CD8-positive, alpha-beta memory T cell (primary cell): ENCODE results near the gene MCHR2. TPM values are rescaled to one million over a fixed set of nuclear protein-coding genes. Genes with fewer than 3 reads are reported as not detected.

Experiments
- CTCF ChIA-PET: fragments of 350-600 bp; sonication (Branson Sonifier 250); formaldehyde crosslinking; loops from one replicate; lab custom pipeline; 2021; ENCODE audit warnings: antibody characterized with exemption; lab: Charles Lee
- POLR2A ChIA-PET: fragments of 350-600 bp; sonication (Branson Sonifier 250); formaldehyde crosslinking; loops from one replicate; lab custom pipeline; 2021; ENCODE audit warnings: antibody characterized with exemption; lab: Charles Lee
- DNase-seq, 5 donors: peaks; one replicate each; pipeline versions ENCODE4 v3.0.0 to v3.0.0-alpha.2; 2020 to 2022; ENCODE audit warnings: mixed read lengths in 1 of 5
- H3K27ac ChIP-seq: one replicate; pipeline ENCODE4 v1.7.0; 2013; ENCODE audit warnings: low read depth, mild to moderate bottlenecking, low read length, moderate library complexity
- H3K27me3 ChIP-seq: 2 replicates; pipeline ENCODE4 v1.7.0; 2013; ENCODE audit warnings: low read length, mild to moderate bottlenecking; ENCODE audit not compliant: insufficient read depth, poor library complexity, severe bottlenecking
- H3K36me3 ChIP-seq: 2 replicates; pipeline ENCODE4 v1.7.0; 2013; ENCODE audit warnings: mild to moderate bottlenecking, low read length, moderate library complexity; ENCODE audit not compliant: insufficient read depth
- H3K4me1 ChIP-seq: 2 replicates; pipeline ENCODE4 v1.7.0; 2013; ENCODE audit warnings: mild to moderate bottlenecking, low read length, moderate library complexity; ENCODE audit not compliant: insufficient read depth
- H3K4me3 ChIP-seq: 2 replicates; pipeline ENCODE4 v1.7.0; 2013; ENCODE audit warnings: mild to moderate bottlenecking, low read length
- H3K9me3 ChIP-seq: 2 replicates; pipeline ENCODE4 v1.7.0; 2013; ENCODE audit warnings: mild to moderate bottlenecking, low read length
- H3K27ac Mint-ChIP-seq, 8 donors: one replicate each; pipeline ENCODE4 v1.8.0; 2020 to 2021; ENCODE audit warnings: mixed read lengths in 8 of 8, mild to moderate bottlenecking in 6 of 8, inconsistent platforms in 3 of 8, moderate library complexity in 3 of 8
- H3K27me3 Mint-ChIP-seq, 2 donors: one replicate each; pipeline ENCODE4 v1.8.0; 2020 to 2021; ENCODE audit warnings: mixed read lengths in 2 of 2, mild to moderate bottlenecking in 1 of 2, moderate library complexity in 1 of 2
- H3K36me3 Mint-ChIP-seq, 3 donors: one replicate each; pipeline ENCODE4 v1.8.0; 2020 to 2021; ENCODE audit warnings: mixed read lengths in 3 of 3, inconsistent platforms in 1 of 3, mild to moderate bottlenecking in 1 of 3
- H3K4me1 Mint-ChIP-seq, 3 donors: one replicate each; pipeline ENCODE4 v1.8.0; 2020 to 2021; ENCODE audit warnings: mixed read lengths in 3 of 3, inconsistent platforms in 1 of 3, mild to moderate bottlenecking in 1 of 3
- H3K4me3 Mint-ChIP-seq, 7 donors: one replicate each; pipeline ENCODE4 v1.8.0; 2020 to 2021; ENCODE audit warnings: mixed read lengths in 7 of 7, mild to moderate bottlenecking in 6 of 7, moderate library complexity in 4 of 7, inconsistent platforms in 2 of 7
- H3K9me3 Mint-ChIP-seq, 5 donors: one replicate each; pipeline ENCODE4 v1.8.0; 2020 to 2022; ENCODE audit warnings: mixed read lengths in 5 of 5, mild to moderate bottlenecking in 3 of 5, moderate library complexity in 2 of 5, inconsistent platforms in 1 of 5
- polyA plus RNA-seq: library from polyadenylated mRNA; unstranded; fragments of 300-500 nt; fragmentation: Illumina TruSeq; gene quantifications from one replicate; pipeline ENCODE4 v1.2.3, GENCODE V29; 2021
- total RNA-seq, 2 experiments: library from RNA; stranded (reverse); gene quantifications; one replicate each; pipeline ENCODE4 v1.2.3, GENCODE V29; 2021

MCHR2 gene
- total and polyA plus RNA-seq, 3 experiments from 2014 or later = not detected

- CTCF ChIA-PET = no interaction called here
- Histone ChIP-seq H3K9me3 (no peaks in the 10 kb centered on the region), H3K27ac (no peak overlapping the region), H3K36me3 (no peaks in the 10 kb centered on the region), H3K27me3 (no peaks in the 10 kb centered on the region), H3K4me3 (no peak overlapping the region), H3K4me1 (no peaks in the 10 kb centered on the region)
- DNase-seq = no peak
- no peaks in the 10 kb centered on the region for H3K36me3 Mint-ChIP-seq
- POLR2A ChIA-PET = no interaction called here
- H3K27me3 Mint-ChIP-seq = peaks cover 11 to 23% of the 10 kb centered on the region in 2 donors
- H3K9me3 Mint-ChIP-seq = no peaks in the 10 kb centered on the region
- no peak overlapping the region for H3K27ac Mint-ChIP-seq
- H3K4me3 Mint-ChIP-seq = no peak overlapping the region
- H3K4me1 Mint-ChIP-seq = no peaks in the 10 kb centered on the region
These were observed 48.0 kb downstream of the MCHR2 start for GRCh38 chr6:99946005-99946404.

- H3K27ac Mint-ChIP-seq = no peak overlapping the region
- POLR2A ChIA-PET = no interaction called here
- H3K4me1 Mint-ChIP-seq = no peaks in the 10 kb centered on the region
- no peaks in the 10 kb centered on the region for H3K36me3 Mint-ChIP-seq
- Histone ChIP-seq H3K9me3 (no peaks in the 10 kb centered on the region), H3K27me3 (no peaks in the 10 kb centered on the region), H3K36me3 (no peaks in the 10 kb centered on the region), H3K27ac (no peak overlapping the region), H3K4me3 (no peak overlapping the region), H3K4me1 (no peaks in the 10 kb centered on the region)
- H3K27me3 Mint-ChIP-seq = peaks cover 9 to 27% of the 10 kb centered on the region in 2 donors
- DNase-seq = no peak
- H3K9me3 Mint-ChIP-seq = peaks cover 0 to 2% (median 0%) of the 10 kb centered on the region in 5 donors
- no peak overlapping the region for H3K4me3 Mint-ChIP-seq
- CTCF ChIA-PET = no interaction called here
These were observed 50.2 kb downstream of the MCHR2 start for GRCh38 chr6:99943846-99944245.

DNA sequence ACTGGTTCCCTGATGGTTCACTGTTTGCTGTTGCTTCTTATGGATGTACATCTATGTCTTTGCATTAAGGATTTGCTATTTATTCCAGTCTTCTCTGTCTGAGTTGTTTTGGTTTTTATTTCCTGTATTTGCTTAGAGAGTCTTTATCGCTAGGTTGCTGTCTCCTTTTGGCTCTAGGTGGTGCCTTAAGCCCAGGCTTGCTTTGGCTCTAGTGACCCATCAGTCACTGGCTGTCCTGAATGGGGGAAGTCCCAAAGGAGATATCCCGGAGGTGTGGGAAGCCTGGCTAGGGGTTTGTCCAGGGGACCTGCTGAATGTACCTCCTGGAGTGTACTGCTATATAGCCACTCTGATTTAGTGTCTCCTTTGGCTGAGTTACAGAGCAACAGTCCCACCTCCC lies 53.4 kb downstream of the MCHR2 start:
- H3K4me3 ChIP-seq = no peak overlapping the region
- DNase-seq = no peak
- H3K27ac Mint-ChIP-seq = no peak overlapping the region
- no peaks in the 10 kb centered on the region for H3K4me1 ChIP-seq
- H3K4me1 Mint-ChIP-seq = no peaks in the 10 kb centered on the region
- no peaks in the 10 kb centered on the region for H3K36me3 ChIP-seq
- H3K36me3 Mint-ChIP-seq = no peaks in the 10 kb centered on the region
- no peaks in the 10 kb centered on the region for H3K27me3 ChIP-seq
- POLR2A ChIA-PET = no interaction called here
- peak overlapping the region in 1 of 7 donors; percentile 4 for H3K4me3 Mint-ChIP-seq
- H3K9me3 ChIP-seq = no peaks in the 10 kb centered on the region
- H3K9me3 Mint-ChIP-seq = peaks cover 0 to 4% (median 0%) of the 10 kb centered on the region in 5 donors
- H3K27ac ChIP-seq = no peak overlapping the region
- H3K27me3 Mint-ChIP-seq = peaks cover 6 to 24% of the 10 kb centered on the region in 2 donors
- CTCF ChIA-PET = no interaction called here

DNA sequence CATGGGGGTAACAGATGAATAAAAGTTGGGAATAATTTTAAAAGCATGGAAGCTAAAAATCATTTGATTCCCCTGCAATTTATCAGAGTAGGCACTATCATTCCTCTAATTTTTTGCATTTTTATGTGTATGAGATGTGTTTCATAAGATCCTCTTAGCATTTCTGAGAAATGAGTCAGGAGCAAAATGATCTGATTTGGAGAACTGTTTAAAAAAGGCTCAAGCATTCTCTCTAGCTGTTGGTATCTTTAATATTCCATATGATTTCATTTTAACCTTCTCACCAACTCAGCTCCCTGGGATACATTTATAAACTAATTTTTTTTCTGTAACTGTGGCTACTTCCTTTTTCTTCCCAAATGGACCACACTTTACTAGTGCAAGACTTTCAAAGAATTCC lies 60.9 kb downstream of the MCHR2 start:
- Mint-ChIP-seq H3K36me3 (no peaks in the 10 kb centered on the region), H3K27ac (no peak overlapping the region), H3K4me1 (no peaks in the 10 kb centered on the region), H3K27me3 (peaks cover 1 to 6% of the 10 kb centered on the region in 2 donors), H3K4me3 (no peak overlapping the region), H3K9me3 (peaks cover 0 to 5% (median 0%) of the 10 kb centered on the region in 5 donors)
- Histone ChIP-seq H3K27me3 (no peaks in the 10 kb centered on the region), H3K4me1 (no peaks in the 10 kb centered on the region), H3K9me3 (no peaks in the 10 kb centered on the region), H3K36me3 (no peaks in the 10 kb centered on the region), H3K4me3 (no peak overlapping the region), H3K27ac (no peak overlapping the region)
- CTCF ChIA-PET = no interaction called here
- no peak for DNase-seq
- POLR2A ChIA-PET = no interaction called here

- H3K4me1 ChIP-seq = no peaks in the 10 kb centered on the region
- H3K4me3 Mint-ChIP-seq = no peak overlapping the region
- DNase-seq = no peak
- H3K9me3 Mint-ChIP-seq = peaks cover 0 to 2% (median 0%) of the 10 kb centered on the region in 5 donors
- no peaks in the 10 kb centered on the region for H3K4me1 Mint-ChIP-seq
- no peaks in the 10 kb centered on the region for H3K36me3 ChIP-seq
- no peaks in the 10 kb centered on the region for H3K36me3 Mint-ChIP-seq
- H3K27ac ChIP-seq = no peak overlapping the region
- POLR2A ChIA-PET = no interaction called here
- no peak overlapping the region for H3K27ac Mint-ChIP-seq
- no peak overlapping the region for H3K4me3 ChIP-seq
- no peaks in the 10 kb centered on the region for H3K27me3 ChIP-seq
- H3K9me3 ChIP-seq = no peaks in the 10 kb centered on the region
- CTCF ChIA-PET = no interaction called here
- H3K27me3 Mint-ChIP-seq = peaks cover 2 to 15% of the 10 kb centered on the region in 2 donors
These were observed 81.4 kb downstream of the MCHR2 start for GRCh38 chr6:99912657-99913056.

GRCh38 chr6:99905209-99906106 lies 88.6 kb downstream of the MCHR2 start:
- Histone ChIP-seq H3K9me3 (no peaks in the 10 kb centered on the region), H3K36me3 (no peaks in the 10 kb centered on the region), H3K27ac (no peak overlapping the region), H3K4me1 (no peaks in the 10 kb centered on the region), H3K4me3 (no peak overlapping the region), H3K27me3 (no peaks in the 10 kb centered on the region)
- Mint-ChIP-seq H3K4me3 (no peak overlapping the region), H3K4me1 (no peaks in the 10 kb centered on the region), H3K36me3 (no peaks in the 10 kb centered on the region), H3K27me3 (peaks cover 3 to 20% of the 10 kb centered on the region in 2 donors), H3K9me3 (no peaks in the 10 kb centered on the region), H3K27ac (no peak overlapping the region)
- CTCF ChIA-PET = interaction anchor here (0.9 to 1.4 kb wide), 2 partner anchors 15 to 301 kb away, joined by 3 read pairs; no protein-coding TSS in a partner anchor
- peak in 2 of 5 donors; percentile 6 to 34 for DNase-seq
- POLR2A ChIA-PET = no interaction called here

DNA sequence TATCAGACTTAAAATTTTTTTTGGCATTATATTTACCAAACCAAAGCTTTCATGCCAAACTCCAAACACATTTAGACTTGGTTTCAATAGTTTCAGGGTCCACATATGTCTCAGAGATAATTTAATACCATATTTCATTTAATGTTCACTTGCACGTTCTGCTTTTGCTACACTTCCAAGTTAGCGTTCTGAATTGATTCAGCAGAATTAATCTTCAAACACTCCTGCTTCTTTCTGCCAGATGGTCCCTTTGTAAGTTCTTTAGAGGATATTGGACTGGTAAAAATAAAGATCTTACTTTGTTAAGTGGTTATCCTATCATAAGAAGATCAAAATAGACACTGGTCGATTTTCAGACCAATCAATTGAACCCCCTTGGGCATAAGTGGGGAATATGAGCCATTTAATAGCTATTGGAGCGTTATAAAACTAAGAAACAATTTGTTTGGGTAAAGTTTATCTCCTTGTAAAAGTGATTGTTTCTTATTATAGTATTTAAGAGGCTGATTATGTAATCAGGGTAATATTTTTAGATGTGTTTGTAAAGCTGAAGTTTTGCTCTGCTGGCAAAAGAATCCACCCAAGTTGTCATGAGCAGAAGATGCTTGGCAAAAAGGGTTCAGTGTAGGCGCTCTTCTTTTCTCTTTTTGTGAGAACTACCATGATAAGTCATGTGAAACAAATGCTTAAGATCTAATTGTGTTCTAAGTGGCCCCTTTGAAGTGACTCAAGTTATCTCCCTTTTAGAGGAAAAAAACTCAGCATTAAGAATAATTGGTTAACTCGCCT lies 92.2 kb downstream of the MCHR2 start:
- Mint-ChIP-seq H3K27ac (no peak overlapping the region), H3K27me3 (peaks cover 6 to 12% of the 10 kb centered on the region in 2 donors), H3K9me3 (peaks cover 0 to 2% (median 0%) of the 10 kb centered on the region in 5 donors), H3K36me3 (no peaks in the 10 kb centered on the region), H3K4me1 (no peaks in the 10 kb centered on the region), H3K4me3 (no peak overlapping the region)
- H3K27me3 ChIP-seq = no peaks in the 10 kb centered on the region
- H3K27ac ChIP-seq = no peak overlapping the region
- ChIA-PET POLR2A (no interaction called here), CTCF (no interaction called here)
- no peaks in the 10 kb centered on the region for H3K9me3 ChIP-seq
- no peak for DNase-seq
- no peaks in the 10 kb centered on the region for H3K4me1 ChIP-seq
- no peak overlapping the region for H3K4me3 ChIP-seq
- H3K36me3 ChIP-seq = no peaks in the 10 kb centered on the region

GRCh38 chr6:99894815-99895214 lies 99.2 kb downstream of the MCHR2 start:
- Mint-ChIP-seq H3K27me3 (peaks cover 6 to 19% of the 10 kb centered on the region in 2 donors), H3K36me3 (no peaks in the 10 kb centered on the region), H3K4me1 (no peaks in the 10 kb centered on the region), H3K9me3 (peaks cover 0 to 2% (median 0%) of the 10 kb centered on the region in 5 donors), H3K27ac (no peak overlapping the region), H3K4me3 (no peak overlapping the region)
- H3K9me3 ChIP-seq = no peaks in the 10 kb centered on the region
- DNase-seq = no peak
- no peaks in the 10 kb centered on the region for H3K27me3 ChIP-seq
- no peak overlapping the region for H3K4me3 ChIP-seq
- POLR2A ChIA-PET = no interaction called here
- no peaks in the 10 kb centered on the region for H3K4me1 ChIP-seq
- H3K27ac ChIP-seq = no peak overlapping the region
- H3K36me3 ChIP-seq = no peaks in the 10 kb centered on the region
- CTCF ChIA-PET = no interaction called here
